Measurements from ENCODE around the gene PGA3. TPM values are rescaled to one million over a fixed set of nuclear protein-coding genes. Genes with fewer than 3 reads are reported as not detected.
"Not testable (repeated sequence)": the region's sequence is repeated elsewhere in the genome, so short reads cannot be mapped to it uniquely, and the experiment has no call there.

The PGA3 gene
- polyA plus RNA-seq, 1 donor from 2014 or later, result not detected

DNA sequence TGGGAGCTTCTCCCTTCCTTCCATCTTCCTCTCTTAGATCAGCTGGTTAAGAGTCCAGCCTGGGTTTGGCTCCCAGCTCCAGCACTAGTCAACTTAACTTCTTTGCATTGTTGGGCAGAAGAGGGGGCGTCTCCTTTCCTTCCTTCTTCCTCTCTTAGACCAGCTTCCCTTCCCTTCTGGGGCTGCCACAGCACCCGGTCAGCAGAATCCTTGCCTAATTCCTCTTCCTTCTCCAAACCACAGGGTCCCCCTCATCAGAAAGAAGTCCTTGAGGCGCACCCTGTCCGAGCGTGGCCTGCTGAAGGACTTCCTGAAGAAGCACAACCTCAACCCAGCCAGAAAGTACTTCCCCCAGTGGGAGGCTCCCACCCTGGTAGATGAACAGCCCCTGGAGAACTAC, 38.2 kb downstream of the PGA3 start:
- H3K36me3 Mint-ChIP-seq, H3K9me3 Mint-ChIP-seq, H3K4me1 Mint-ChIP-seq, H3K27me3 Mint-ChIP-seq, H3K27ac Mint-ChIP-seq, H3K4me3 Mint-ChIP-seq: not testable (repeated sequence)

DNA sequence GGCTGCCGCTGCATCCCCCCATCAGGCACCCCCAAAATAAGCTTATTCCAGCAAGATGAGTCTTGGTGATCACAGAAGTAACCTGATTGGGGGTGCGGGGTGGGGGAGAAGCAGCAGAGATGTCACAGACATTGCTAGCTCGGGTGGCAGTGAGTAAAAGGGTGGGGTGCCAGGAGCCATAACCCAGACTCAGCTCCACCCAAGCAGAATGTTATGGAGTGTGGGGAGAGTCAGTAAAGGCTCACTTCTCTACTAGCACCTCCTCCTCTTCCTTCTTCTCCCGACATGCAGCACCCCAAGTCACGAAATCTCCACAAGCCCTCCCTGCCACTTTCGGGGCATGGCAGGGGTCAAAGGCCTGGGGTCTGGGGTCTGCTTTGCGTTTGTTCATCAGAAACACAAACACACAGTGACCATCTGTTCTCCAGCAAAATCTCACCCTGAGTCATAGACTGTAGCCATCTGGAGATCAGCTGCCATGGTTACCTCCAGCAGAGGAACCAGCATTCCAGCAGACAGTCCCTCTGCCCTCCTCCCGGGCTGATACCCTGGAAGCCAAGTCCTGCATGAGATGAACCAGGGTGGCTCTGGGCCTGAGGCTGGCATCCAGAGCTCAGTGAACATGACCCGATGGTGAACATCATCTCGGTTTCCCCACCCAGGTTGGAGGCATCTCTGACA, 42.1 kb downstream of the PGA3 start:
- H3K9me3 Mint-ChIP-seq, H3K4me1 Mint-ChIP-seq, H3K27ac Mint-ChIP-seq, H3K27me3 Mint-ChIP-seq, H3K36me3 Mint-ChIP-seq, H3K4me3 Mint-ChIP-seq: not testable (repeated sequence)

DNA sequence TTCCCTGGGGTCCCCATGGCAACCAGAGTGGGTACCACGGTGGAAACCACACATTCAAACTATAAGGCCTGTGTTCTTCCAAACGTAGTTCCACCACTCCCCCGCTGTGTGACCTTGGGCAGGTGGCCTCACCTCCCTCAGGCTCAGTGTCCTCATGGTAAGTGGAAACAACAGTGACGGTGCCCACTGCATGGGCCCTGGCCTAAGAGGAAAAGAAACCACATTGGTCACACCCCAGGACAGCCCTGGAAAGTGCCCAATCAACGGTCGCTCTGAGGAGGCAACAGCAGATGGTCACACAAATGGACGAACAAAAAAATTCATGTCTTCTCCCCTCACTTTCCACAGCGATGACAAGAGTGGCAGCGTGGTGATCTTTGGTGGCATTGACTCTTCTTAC, 44.8 kb downstream of the PGA3 start:
- not testable (repeated sequence) for H3K27me3 Mint-ChIP-seq, H3K4me1 Mint-ChIP-seq

DNA sequence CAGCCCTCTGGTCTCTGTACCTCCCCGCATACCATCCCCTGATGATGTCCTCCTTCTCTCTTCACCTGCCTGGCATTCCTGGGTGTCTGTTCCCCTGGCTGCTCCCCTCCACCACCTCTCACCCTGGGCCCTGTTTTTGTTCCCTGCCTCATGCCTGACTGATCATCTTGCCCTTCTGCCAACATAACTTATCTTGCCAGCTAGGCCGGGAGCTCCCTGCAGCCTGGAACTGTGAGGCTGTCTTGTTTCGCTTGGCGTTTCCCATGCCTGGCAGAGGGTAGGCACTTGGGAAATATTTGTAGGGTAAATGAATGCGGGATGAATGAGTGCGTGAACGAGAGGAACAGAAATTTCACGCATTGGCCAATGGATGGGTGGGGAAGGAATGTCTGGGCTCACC, 45.9 kb downstream of the PGA3 start:
- not testable (repeated sequence) for H3K27ac Mint-ChIP-seq, H3K9me3 Mint-ChIP-seq, H3K4me1 Mint-ChIP-seq, H3K27me3 Mint-ChIP-seq, H3K36me3 Mint-ChIP-seq, H3K4me3 Mint-ChIP-seq

More for the DNA sequence above, 44.8 kb downstream of the PGA3 start:
- not testable (repeated sequence) for H3K4me3 Mint-ChIP-seq, H3K36me3 Mint-ChIP-seq, H3K27ac Mint-ChIP-seq, H3K9me3 Mint-ChIP-seq

DNA sequence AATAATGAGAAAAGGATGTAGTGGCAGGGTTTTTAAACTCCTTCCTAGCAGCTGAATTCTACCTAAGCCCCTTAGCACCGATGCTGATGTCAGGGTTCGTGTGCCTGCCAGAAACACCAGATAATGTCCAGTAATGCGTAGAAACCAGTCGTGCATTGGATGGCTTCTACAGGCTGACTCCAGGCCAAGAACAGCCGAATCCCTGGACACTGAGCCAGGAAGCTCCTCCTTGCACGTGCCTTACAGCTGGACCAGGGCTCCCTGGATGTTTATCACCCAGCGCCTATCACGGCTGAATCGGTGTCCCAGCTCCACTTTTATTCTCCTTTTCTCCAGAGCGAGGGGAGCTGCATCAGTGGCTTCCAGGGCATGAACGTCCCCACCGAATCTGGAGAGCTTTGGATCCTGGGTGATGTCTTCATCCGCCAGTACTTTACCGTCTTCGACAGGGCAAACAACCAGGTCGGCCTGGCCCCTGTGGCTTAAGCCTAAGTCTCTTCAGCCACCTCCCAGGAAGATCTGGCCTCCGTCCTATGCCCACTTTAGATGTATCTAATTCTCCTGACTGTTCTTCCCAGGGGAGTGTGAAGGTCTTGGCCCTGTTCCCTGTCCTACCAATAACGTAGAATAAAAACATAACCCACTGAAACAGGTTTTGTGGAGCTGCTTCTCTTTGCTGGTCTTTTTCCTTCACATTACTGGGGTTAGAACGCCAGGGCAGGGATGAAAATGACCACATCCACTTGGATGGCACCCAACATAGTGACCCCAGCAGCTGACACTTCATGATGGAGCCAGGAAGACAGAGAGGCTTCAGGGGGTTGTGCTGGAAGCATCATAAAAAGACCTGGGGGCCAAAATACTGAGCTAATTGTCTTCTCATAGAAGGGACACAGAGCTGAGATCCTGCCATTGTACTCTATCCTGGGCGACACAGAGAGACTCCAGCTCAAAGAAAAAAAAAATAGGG, 47.8 kb downstream of the PGA3 start:
- H3K4me3 Mint-ChIP-seq, H3K27ac Mint-ChIP-seq, H3K9me3 Mint-ChIP-seq, H3K36me3 Mint-ChIP-seq, H3K27me3 Mint-ChIP-seq, H3K4me1 Mint-ChIP-seq: not testable (repeated sequence)

DNA sequence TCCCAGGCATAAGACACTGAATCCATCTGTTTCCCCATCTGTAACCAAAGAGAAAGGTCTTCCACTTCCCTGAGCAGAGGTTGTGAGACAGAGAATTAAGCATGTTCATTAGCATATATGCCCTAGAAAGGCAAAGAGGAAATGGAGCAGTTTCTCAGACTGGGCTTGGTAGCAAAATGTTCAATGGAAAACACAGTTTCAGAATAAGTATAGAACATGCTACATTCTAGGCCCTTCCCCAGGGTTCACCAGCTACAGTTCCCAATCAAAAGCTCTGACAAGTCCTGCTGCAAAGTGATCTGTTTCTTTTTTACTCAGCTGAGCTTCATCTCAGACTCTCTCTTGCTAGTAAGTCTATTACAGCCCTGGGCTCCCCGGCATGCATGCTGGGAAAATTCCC, 49.0 kb downstream of the PGA3 start:
- not testable (repeated sequence) for H3K4me3 Mint-ChIP-seq, H3K27me3 Mint-ChIP-seq, H3K4me1 Mint-ChIP-seq, H3K9me3 Mint-ChIP-seq, H3K27ac Mint-ChIP-seq, H3K36me3 Mint-ChIP-seq

DNA sequence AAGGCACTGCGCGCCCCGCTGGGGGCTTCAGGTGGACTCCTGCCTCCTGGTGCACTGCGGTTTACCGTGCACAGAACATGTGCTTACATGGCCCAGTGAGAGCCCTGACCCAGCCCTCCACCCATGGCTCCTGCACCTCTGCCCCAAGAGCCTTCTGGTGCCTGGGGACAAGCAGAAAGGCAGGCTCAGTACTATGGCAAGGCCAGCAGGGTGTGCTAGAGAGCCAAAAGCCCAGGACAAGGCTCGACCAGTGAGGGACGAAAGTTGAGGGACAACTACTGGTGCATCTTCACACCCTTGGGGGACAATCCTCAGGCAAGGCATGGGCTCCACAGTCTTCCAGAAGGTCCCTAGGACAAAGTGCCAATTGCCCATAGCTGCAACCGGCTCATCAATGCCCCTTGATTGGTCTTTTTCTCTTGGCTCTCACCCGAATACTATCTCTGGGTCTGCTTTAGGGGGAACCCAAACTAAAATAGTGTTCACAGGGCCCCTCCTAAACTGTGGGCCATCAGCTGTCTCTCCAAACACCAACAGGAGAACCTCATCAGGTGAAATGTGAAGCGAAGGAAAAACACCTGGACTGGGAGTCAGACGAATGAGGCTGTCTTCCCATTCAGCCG, 51.2 kb downstream of the PGA3 start:
- Mint-ChIP-seq H3K27me3 (peaks cover 3% of the 10 kb centered on the region), H3K9me3 (no peaks in the 10 kb centered on the region), H3K4me3 (no peak overlapping the region), H3K4me1 (no peaks in the 10 kb centered on the region), H3K27ac (peak overlapping the region in 1 of 3 donors; percentile 69), H3K36me3 (no peaks in the 10 kb centered on the region)

DNA sequence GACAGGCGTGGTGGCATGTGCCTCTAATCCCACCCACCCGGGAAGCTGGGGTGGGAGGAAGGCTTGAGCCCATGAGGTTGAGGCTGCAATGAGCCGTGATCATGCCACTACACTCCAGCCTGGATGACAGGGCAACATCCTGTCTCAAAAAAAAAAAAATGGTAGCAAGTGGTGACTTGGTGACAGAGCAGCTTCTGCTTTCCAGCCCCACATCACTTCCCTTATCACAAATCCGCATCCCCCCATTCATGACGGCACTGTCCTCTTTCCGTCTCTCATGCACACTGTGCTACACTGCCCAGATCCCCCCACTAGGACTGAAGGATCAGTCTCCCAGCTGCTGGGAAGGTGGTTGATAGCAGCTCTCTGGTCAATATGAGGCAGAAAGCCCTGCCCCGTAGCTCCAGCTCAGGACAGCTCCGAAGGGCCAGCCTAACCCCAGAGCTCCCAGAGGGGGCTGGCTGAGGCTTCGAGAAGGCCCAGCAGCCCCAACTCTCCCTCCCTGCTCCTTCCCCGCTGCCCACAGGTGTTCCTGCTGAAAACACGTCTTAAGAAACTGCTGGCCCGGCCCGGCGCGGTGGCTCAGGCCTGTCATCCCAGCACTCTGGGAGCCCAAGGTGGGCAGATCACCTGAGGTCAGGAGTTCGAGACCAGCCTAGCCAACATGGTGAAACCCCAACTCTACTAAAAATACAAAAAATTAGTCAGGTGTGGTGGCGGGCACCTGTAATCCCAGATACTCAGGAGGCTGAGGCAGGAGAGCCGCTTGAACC, 53.6 kb downstream of the PGA3 start:
- no peak overlapping the region for H3K4me3 Mint-ChIP-seq
- no peak overlapping the region for H3K27ac Mint-ChIP-seq
- no peaks in the 10 kb centered on the region for H3K4me1 Mint-ChIP-seq
- no peaks in the 10 kb centered on the region for H3K9me3 Mint-ChIP-seq
- no peaks in the 10 kb centered on the region for H3K27me3 Mint-ChIP-seq
- no peaks in the 10 kb centered on the region for H3K36me3 Mint-ChIP-seq

DNA sequence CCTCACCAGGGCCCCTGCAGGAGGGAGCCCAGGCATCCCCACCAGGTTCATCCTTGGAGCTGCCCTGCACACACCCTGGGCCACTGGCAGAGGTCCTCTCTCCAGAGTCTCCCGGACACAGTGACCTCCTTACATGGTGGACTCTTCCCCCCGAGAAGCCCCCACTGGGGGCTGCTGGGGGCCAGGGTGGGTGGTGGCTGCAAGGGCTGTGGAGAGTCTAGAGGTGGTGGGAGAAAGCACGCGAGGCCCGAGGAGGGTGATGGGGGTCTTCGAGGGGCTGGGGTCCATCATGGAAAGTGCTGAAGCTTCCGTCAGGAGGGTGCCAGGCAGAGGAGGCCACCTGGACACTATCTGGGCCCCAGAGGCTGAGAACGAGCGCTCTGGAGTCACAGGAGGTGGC, 55.2 kb downstream of the PGA3 start:
- no peaks in the 10 kb centered on the region for H3K9me3 Mint-ChIP-seq
- H3K4me1 Mint-ChIP-seq, result no peaks in the 10 kb centered on the region
- H3K27me3 Mint-ChIP-seq, result no peaks in the 10 kb centered on the region
- H3K27ac Mint-ChIP-seq, result no peak overlapping the region
- no peaks in the 10 kb centered on the region for H3K36me3 Mint-ChIP-seq
- H3K4me3 Mint-ChIP-seq, result no peak overlapping the region

DNA sequence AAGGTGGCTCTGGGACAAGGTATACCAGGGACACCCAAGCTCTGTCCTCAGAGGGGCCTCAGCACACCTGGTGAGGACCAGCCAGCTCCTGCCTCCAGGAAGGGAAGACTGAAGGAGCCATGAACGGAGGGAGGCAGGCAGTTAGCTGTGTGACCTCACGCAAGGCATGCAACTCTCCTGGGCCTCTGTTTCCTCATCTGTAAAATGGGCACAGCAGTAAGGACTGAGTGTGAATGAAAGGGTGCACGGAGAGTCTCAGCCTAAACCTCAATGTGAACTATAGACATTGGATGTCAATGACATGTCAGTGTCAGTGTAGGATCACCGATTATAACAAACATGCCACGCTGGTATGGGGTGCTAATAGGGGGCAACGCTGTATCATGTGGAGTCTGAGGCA, 56.0 kb downstream of the PGA3 start:
- Mint-ChIP-seq H3K27me3 (no peaks in the 10 kb centered on the region), H3K9me3 (no peaks in the 10 kb centered on the region), H3K4me3 (no peak overlapping the region), H3K27ac (no peak overlapping the region), H3K36me3 (no peaks in the 10 kb centered on the region), H3K4me1 (no peaks in the 10 kb centered on the region)

Other genes starting within 250 kb of the PGA3 start
- 8.6 TPM for gene CD6, start 231.8 kb upstream of the PGA3 start, polyA plus RNA-seq
- 7.7 TPM for gene CD5, start 101.0 kb upstream of the PGA3 start, polyA plus RNA-seq
- gene VPS37C, start 42.1 kb upstream of the PGA3 start, polyA plus RNA-seq, result 2.0 TPM
- not detected for gene PGA4, start 18.8 kb downstream of the PGA3 start, polyA plus RNA-seq
- gene PGA5, start 37.7 kb downstream of the PGA3 start, polyA plus RNA-seq, result not detected
- 0.84 TPM for gene VWCE, start 91.8 kb downstream of the PGA3 start, polyA plus RNA-seq
- gene DDB1, start 129.6 kb downstream of the PGA3 start, polyA plus RNA-seq, result 81.7 TPM
- 46.1 TPM for gene TKFC, start 129.7 kb downstream of the PGA3 start, polyA plus RNA-seq
- gene CYB561A3, start 158.4 kb downstream of the PGA3 start, polyA plus RNA-seq, result 594 TPM
- 44.1 TPM for gene TMEM138, start 158.9 kb downstream of the PGA3 start, polyA plus RNA-seq
- 67.0 TPM for gene TMEM216, start 189.1 kb downstream of the PGA3 start, polyA plus RNA-seq
- 26.9 TPM for gene CPSF7, start 226.5 kb downstream of the PGA3 start, polyA plus RNA-seq
- gene SDHAF2, start 226.6 kb downstream of the PGA3 start, polyA plus RNA-seq, result 86.0 TPM

Data from IgD-negative memory B cell (primary cell).